Measurements from ENCODE around the gene DUSP19.

DNA sequence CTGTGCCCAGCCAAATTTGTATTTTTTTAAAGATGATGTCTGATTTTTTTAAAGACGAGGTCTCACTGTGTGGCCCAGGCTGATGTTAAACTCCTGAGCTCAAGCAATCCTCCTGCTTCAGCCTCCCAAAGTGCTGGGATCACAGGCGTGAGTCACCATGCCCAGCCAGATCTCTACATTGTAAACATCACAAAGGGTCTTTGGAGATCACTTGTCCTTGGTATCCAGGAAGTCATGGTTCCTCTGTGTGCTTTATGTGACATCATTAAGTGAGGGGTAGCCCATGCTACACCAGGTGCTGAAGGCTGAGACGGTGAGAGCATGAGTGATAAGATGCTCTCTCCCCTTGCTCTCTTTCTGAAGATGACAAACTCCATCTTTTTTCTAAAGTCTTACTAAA is 38.7 kb downstream of the DUSP19 start:
- TF ChIP-seq, protein P1, sequence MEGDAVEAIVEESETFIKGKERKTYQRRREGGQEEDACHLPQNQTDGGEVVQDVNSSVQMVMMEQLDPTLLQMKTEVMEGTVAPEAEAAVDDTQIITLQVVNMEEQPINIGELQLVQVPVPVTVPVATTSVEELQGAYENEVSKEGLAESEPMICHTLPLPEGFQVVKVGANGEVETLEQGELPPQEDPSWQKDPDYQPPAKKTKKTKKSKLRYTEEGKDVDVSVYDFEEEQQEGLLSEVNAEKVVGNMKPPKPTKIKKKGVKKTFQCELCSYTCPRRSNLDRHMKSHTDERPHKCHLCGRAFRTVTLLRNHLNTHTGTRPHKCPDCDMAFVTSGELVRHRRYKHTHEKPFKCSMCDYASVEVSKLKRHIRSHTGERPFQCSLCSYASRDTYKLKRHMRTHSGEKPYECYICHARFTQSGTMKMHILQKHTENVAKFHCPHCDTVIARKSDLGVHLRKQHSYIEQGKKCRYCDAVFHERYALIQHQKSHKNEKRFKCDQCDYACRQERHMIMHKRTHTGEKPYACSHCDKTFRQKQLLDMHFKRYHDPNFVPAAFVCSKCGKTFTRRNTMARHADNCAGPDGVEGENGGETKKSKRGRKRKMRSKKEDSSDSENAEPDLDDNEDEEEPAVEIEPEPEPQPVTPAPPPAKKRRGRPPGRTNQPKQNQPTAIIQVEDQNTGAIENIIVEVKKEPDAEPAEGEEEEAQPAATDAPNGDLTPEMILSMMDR (IDR thresholded peaks at IDR 0.05) = no peak
- TF ChIP-seq POLR2A (IDR thresholded peaks at IDR 0.05) (no peak), POLR2AphosphoS5 (IDR thresholded peaks at IDR 0.05) (no peak), EP300 (IDR thresholded peaks at IDR 0.05) (no peak)
